ENCODE measurements around the gene PARD3B. TPM values are rescaled to one million over a fixed set of nuclear protein-coding genes. Genes with fewer than 3 reads are reported as not detected.

Gene PARD3B
- total and polyA plus RNA-seq, 2 of the 4 experiments (the other 2 are of a cell fraction): 3.3 to 15.6 TPM

DNA sequence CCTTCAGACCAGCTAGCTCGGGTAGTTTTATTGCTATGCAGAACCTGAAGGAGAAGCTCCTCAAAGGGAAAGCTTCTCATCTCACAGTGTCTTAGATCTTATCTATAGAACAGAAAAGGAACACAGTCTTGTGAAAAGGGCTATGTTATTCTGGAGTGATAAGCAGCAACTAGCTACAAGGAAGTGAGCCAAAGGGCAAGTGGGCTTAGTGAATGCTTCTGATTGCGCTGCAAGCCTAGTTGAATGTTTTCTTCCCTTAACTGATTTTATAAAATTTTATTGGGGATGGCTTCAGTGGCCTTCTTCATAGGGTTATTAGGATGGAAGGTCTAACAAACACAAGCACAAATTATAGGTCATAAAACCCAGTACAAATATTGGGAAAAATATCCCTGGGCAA, 400.1 kb downstream of the PARD3B start:
- in situ Hi-C loops (cut with MboI; ENCODE audit: low sequenced_read_pairs): no loop called here

More for the DNA sequence above, 400.1 kb downstream of the PARD3B start:
- H2BK5ac ChIP-seq (ENCODE audit: low read depth, low read length, poor library complexity, severe bottlenecking): no peak overlapping the region
- no peak overlapping the region for H4K91ac ChIP-seq (ENCODE audit: insufficient read depth, low read depth, low read length)
- H3K4me1 ChIP-seq (ENCODE audit: control insufficient read depth, insufficient read depth, low read length): peaks cover 2% of the 10 kb centered on the region
- peaks cover 2% of the 10 kb centered on the region; the same call in 1 of the 2 replicates for H4K20me1 ChIP-seq (ENCODE audit: insufficient read depth, low read length)
- no peaks in the 10 kb centered on the region for H3K36me3 ChIP-seq (ENCODE audit: control insufficient read depth, insufficient read depth, low read length)
- no peak overlapping the region for H3K4me3 ChIP-seq (ENCODE audit: insufficient read depth, low read depth, low read length)
- no peak overlapping the region for H4K8ac ChIP-seq (ENCODE audit: low read depth in 2 of 2, low read length in 2 of 2)
- H2BK20ac ChIP-seq (ENCODE audit: low read depth, low read length): no peak overlapping the region
- ChIA-PET POLR2A (ENCODE audit: unreplicated experiment) (no interaction called here), CTCF (no interaction called here)
- H3K4ac ChIP-seq (ENCODE audit: low read depth, low read length): no peak overlapping the region
- no peaks in the 10 kb centered on the region for H3K27me3 ChIP-seq (ENCODE audit: control insufficient read depth, insufficient read depth, low read length)
- no peak overlapping the region for H3K27ac ChIP-seq (ENCODE audit: insufficient read depth, low read length)
- intact Hi-C loops (cut with micrococcal nuclease) (no loop called here), dilution Hi-C loops (cut with HindIII; ENCODE audit: low sequenced_read_pairs, unreplicated experiment) (no loop called here)
- no peak overlapping the region for H3K14ac ChIP-seq (replicated peaks; ENCODE audit: low read depth, low read length)
- no TSS peak for BruUV-seq (replicated peaks)
- H2BK120ac ChIP-seq (ENCODE audit: low read depth, low read length): no peak overlapping the region
- no peak overlapping the region for H2AFZ ChIP-seq (replicated peaks; ENCODE audit: low read length, poor library complexity)
- WGBS, 2 experiments (ENCODE audit: extremely low coverage in 2 of 2, insufficient read length in 1 of 2): no CpG with 5 or more reads among the region's 2 CpGs
- peaks cover 2% of the 10 kb centered on the region; the same call in 1 of the 2 replicates for H3K9me3 ChIP-seq (ENCODE audit: control insufficient read depth, insufficient read depth, low read length)
- ATAC-seq (ENCODE audit: low read depth) (no peak), DNase-seq (no peak)
- H3K23ac ChIP-seq (ENCODE audit: low read depth, low read length): no peak overlapping the region
- H2AK5ac ChIP-seq (ENCODE audit: low read depth, low read length): no peak overlapping the region
- no peak overlapping the region for H2BK15ac ChIP-seq (ENCODE audit: low read depth, low read length)
- H3K4me2 ChIP-seq (ENCODE audit: low read depth, low read length): no peak overlapping the region
- no peak overlapping the region for H2AK9ac ChIP-seq (replicated peaks; ENCODE audit: low read depth, low read length, poor library complexity)
- no peak overlapping the region for H3K9ac ChIP-seq (ENCODE audit: low read depth, low read length)
- peaks cover 0 to 6% of the 10 kb centered on the region in 2 experiments; a peak in 3 of 4 replicates for H3K79me1 ChIP-seq (ENCODE audit: low read depth in 1 of 2, low read length in 2 of 2)
- no peak overlapping the region for H3K56ac ChIP-seq (ENCODE audit: extremely low read depth, insufficient read depth, low read length)
- H3K18ac ChIP-seq (ENCODE audit: low read depth, low read length): no peak overlapping the region
- no peak for TF ChIP-seq MAFK (IDR thresholded peaks at IDR 0.05; ENCODE audit: low read depth, low read length)
- no peak for TF ChIP-seq NFE2L2 (IDR thresholded peaks at IDR 0.05; ENCODE audit: low read depth, low read length)
- TF ChIP-seq, protein P1, sequence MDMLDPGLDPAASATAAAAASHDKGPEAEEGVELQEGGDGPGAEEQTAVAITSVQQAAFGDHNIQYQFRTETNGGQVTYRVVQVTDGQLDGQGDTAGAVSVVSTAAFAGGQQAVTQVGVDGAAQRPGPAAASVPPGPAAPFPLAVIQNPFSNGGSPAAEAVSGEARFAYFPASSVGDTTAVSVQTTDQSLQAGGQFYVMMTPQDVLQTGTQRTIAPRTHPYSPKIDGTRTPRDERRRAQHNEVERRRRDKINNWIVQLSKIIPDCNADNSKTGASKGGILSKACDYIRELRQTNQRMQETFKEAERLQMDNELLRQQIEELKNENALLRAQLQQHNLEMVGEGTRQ (IDR thresholded peaks at IDR 0.05; ENCODE audit: low read depth, low read length): no peak
- TF ChIP-seq FOS (IDR thresholded peaks at IDR 0.05; ENCODE audit: low read depth, low read length): no peak
- no peak for TF ChIP-seq POLR2A (IDR thresholded peaks at IDR 0.05; ENCODE audit: low read depth, low read length)
- no peak for TF ChIP-seq RFX5 (IDR thresholded peaks at IDR 0.05; ENCODE audit: low read depth, low read length)
- TF ChIP-seq, protein P2, sequence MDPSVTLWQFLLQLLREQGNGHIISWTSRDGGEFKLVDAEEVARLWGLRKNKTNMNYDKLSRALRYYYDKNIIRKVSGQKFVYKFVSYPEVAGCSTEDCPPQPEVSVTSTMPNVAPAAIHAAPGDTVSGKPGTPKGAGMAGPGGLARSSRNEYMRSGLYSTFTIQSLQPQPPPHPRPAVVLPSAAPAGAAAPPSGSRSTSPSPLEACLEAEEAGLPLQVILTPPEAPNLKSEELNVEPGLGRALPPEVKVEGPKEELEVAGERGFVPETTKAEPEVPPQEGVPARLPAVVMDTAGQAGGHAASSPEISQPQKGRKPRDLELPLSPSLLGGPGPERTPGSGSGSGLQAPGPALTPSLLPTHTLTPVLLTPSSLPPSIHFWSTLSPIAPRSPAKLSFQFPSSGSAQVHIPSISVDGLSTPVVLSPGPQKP (IDR thresholded peaks at IDR 0.05; ENCODE audit: borderline replicate concordance, low read depth, low read length): no peak
- TF ChIP-seq CEBPB (IDR thresholded peaks at IDR 0.05; ENCODE audit: low read depth, low read length): no peak
- no peak for TF ChIP-seq SMC3 (IDR thresholded peaks at IDR 0.05; ENCODE audit: low read depth, low read length)
- no peak for TF ChIP-seq MAZ (IDR thresholded peaks at IDR 0.05; ENCODE audit: borderline replicate concordance, low read depth, low read length)
- no peak for TF ChIP-seq RCOR1 (IDR thresholded peaks at IDR 0.05; ENCODE audit: insufficient replicate concordance, low read length)
- no peak for TF ChIP-seq MXI1 (IDR thresholded peaks at IDR 0.05; ENCODE audit: borderline replicate concordance, low read depth, low read length)
- no peak for TF ChIP-seq BHLHE40 (IDR thresholded peaks at IDR 0.05; ENCODE audit: low read depth, low read length)
- TF ChIP-seq, protein P3, sequence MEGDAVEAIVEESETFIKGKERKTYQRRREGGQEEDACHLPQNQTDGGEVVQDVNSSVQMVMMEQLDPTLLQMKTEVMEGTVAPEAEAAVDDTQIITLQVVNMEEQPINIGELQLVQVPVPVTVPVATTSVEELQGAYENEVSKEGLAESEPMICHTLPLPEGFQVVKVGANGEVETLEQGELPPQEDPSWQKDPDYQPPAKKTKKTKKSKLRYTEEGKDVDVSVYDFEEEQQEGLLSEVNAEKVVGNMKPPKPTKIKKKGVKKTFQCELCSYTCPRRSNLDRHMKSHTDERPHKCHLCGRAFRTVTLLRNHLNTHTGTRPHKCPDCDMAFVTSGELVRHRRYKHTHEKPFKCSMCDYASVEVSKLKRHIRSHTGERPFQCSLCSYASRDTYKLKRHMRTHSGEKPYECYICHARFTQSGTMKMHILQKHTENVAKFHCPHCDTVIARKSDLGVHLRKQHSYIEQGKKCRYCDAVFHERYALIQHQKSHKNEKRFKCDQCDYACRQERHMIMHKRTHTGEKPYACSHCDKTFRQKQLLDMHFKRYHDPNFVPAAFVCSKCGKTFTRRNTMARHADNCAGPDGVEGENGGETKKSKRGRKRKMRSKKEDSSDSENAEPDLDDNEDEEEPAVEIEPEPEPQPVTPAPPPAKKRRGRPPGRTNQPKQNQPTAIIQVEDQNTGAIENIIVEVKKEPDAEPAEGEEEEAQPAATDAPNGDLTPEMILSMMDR (conservative IDR thresholded peaks at IDR 0.05; ENCODE audit: low read depth, low read length): no peak
- no peak for TF ChIP-seq CHD1 (IDR thresholded peaks at IDR 0.05; ENCODE audit: low read depth, low read length)
- TF ChIP-seq RAD21 (IDR thresholded peaks at IDR 0.05; ENCODE audit: low read length): no peak
- no peak overlapping the region for H4K5ac ChIP-seq (ENCODE audit: low read depth, low read length)
- H3K9me1 ChIP-seq (ENCODE audit: insufficient read depth, low read length): peaks cover 2% of the 10 kb centered on the region
